RWPE1 (cell line): ENCODE measurements around the gene PHLPP1.

Experiments
- CTCF ChIA-PET: fragments of 350-600 bp; sonication (Branson Sonifier 250); formaldehyde crosslinking; extraction: SDS; loops from one replicate; lab custom pipeline; 2021; lab: Yijun Ruan, JAX
- POLR2A ChIA-PET: fragments of 400-600 bp; formaldehyde crosslinking; extraction: SDS; loops from one replicate; lab custom pipeline; 2020; ENCODE audit warnings: antibody characterized with exemption; ENCODE audit not compliant: low non-redundant PET; lab: Yijun Ruan, JAX
- DNase-seq: peaks from one replicate; pipeline ENCODE4 v3.0.0; 2012; ENCODE audit warnings: low spot score
- H3K27ac ChIP-seq: fragments of 450-650 bp; 2 replicates; pipeline ENCODE4 v1.5.1; 2017
- TF ChIP-seq, protein P1 (sequence below): fragments of 450-650 bp; conservative IDR thresholded peaks from 2 replicates; pipeline ENCODE4 v1.5.1; 2017; ENCODE audit warnings: low read depth, mild to moderate bottlenecking

The PHLPP1 gene

GRCh38 chr18:62814132-62814759 is 98.9 kb downstream of the PHLPP1 start:
- CTCF ChIA-PET, result no interaction called here
- no peak overlapping the region for H3K27ac ChIP-seq
- POLR2A ChIA-PET, result no interaction called here
- TF ChIP-seq, protein P1, sequence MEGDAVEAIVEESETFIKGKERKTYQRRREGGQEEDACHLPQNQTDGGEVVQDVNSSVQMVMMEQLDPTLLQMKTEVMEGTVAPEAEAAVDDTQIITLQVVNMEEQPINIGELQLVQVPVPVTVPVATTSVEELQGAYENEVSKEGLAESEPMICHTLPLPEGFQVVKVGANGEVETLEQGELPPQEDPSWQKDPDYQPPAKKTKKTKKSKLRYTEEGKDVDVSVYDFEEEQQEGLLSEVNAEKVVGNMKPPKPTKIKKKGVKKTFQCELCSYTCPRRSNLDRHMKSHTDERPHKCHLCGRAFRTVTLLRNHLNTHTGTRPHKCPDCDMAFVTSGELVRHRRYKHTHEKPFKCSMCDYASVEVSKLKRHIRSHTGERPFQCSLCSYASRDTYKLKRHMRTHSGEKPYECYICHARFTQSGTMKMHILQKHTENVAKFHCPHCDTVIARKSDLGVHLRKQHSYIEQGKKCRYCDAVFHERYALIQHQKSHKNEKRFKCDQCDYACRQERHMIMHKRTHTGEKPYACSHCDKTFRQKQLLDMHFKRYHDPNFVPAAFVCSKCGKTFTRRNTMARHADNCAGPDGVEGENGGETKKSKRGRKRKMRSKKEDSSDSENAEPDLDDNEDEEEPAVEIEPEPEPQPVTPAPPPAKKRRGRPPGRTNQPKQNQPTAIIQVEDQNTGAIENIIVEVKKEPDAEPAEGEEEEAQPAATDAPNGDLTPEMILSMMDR, result no peak
- DNase-seq, result no peak

DNA sequence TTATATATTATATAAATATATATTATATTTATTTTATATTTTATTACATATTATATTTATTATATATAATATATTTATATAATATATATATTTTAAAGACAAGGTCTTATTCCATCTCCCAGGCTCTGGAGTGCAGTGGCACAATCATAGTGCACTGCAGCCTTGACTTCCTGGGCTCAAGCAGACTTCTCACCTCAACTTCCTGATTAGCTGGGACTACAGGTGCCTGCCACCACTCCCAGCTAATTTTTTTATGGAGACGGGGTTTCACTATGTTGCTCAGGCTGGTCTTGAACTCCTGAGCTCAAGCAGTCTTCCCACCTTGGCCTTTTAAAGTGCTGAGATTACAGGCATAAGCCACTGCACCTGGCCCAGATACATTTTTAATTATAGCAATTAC is 110.0 kb downstream of the PHLPP1 start:
- POLR2A ChIA-PET, result no interaction called here
- H3K27ac ChIP-seq, result no peak overlapping the region
- CTCF ChIA-PET, result interaction anchor here (1.0 kb wide), 1 partner anchor 157 kb away, joined by 3 read pairs; no protein-coding TSS in a partner anchor
- DNase-seq, result no peak
- TF ChIP-seq, protein P1, result no peak

GRCh38 chr18:62827397-62827796 is 112.1 kb downstream of the PHLPP1 start:
- CTCF ChIA-PET, result no interaction called here
- DNase-seq, result no peak
- no peak overlapping the region for H3K27ac ChIP-seq
- TF ChIP-seq, protein P1, result no peak
- POLR2A ChIA-PET, result no interaction called here

DNA sequence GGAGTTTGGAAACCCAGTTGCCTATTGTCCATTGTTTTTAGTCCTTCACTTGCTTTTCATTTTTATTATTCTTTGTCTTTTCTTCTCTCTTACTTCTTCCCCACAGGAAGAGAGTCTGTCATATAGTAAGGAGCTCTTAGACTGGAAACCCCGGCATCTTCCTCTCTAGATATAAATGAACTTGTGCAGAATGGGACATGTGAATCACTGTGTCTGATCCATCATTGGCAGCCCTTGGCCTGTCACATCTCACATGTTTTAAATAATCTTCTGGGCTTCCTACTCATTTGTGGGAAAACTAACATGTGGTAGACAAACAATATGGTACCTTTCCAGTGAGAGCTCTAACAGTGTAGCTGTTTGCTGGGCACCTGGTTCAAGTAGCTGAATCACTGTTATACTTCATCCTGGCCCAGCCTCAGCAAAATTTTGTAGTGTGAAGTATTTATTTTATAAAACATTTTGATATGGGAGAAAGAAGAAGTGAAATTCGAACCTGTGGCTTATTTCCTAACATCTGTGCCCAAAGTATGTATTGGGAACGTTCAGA is 112.8 kb downstream of the PHLPP1 start:
- POLR2A ChIA-PET, result no interaction called here
- TF ChIP-seq, protein P1, result no peak
- H3K27ac ChIP-seq, result no peak overlapping the region
- no peak for DNase-seq
- CTCF ChIA-PET, result no interaction called here

- no peak overlapping the region for H3K27ac ChIP-seq
- TF ChIP-seq, protein P1, result no peak
- ChIA-PET CTCF (no interaction called here), POLR2A (no interaction called here)
- DNase-seq, result no peak
These were observed 113.5 kb downstream of the PHLPP1 start for GRCh38 chr18:62828852-62829251.

- H3K27ac ChIP-seq, result no peak overlapping the region
- POLR2A ChIA-PET, result no interaction called here
- CTCF ChIA-PET, result no interaction called here
- TF ChIP-seq, protein P1, result no peak
- DNase-seq, result no peak
These were observed 114.6 kb downstream of the PHLPP1 start for GRCh38 chr18:62829936-62830335.
